ENCODE measurements around the gene FAM204A.

The FAM204A gene

DNA sequence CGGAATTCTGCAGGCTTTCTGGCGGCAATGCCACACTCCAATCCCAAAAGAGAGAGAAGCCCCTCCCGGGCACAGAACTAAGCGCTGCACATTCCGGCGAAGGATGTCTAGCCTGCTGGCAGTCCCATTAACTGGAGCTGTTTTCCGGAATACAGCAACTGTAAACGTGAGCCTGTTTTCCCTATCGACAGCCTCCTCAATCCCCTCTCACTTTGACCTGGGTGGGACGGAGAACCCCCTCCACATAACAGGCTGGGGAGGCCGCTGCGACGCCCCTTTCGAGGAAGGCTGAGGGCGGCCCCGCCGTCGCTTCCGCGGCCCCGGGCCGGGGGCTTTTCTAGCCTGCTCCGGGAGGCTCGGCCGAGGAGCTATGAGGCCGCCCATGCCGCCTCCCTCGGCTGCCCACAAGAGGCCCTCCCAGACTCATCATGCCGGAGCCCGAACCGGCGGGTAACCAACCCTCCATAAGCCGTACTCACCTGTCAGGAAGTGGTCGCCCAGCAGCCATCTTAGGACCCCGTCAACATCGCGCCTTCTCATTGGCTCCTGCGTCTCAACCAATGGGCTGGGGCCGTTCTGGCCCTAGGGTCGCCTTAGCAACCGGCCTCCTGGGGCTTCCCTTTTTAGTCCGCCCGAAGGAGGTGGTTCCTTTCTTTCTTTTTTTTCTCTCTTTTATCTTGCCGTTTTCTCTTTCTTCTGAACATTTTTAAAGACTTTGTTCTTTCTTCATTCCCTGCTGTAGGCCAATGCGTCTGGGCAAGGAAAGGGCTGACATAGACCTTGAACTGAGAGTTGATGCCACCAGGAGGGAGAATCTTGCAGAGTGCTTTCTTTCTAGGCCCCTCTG is at the start of gene FAM204A:
Gene FAM204A (minus strand): TSS at position 534 of the 847 bp plus-strand sequence. CDS start 5,909 bp downstream, outside the sequence.
- DNase-seq (ENCODE audit: low read depth, low spot score): peak; percentile 83

DNA sequence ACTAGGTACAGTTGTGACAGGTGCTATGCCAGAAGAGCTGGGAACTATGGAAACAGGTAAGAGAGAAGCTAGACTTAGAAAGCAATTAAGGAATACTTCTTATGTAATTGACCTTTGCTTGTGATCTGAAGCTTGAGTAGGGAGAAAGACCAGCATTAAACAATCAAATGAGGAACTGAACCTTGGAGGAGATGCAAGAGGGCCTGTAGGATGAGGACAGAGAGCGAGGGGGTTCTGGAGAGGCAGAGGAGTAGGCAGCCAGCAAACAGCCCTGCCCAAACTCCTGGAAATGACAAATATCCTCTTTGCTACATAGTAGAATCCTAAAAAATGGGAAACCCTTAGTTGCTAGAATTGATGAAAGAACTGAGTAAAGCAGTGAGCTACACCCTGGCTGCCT is 41.6 kb upstream of the FAM204A start:
- DNase-seq (ENCODE audit: low read depth, low spot score): no peak

DNA sequence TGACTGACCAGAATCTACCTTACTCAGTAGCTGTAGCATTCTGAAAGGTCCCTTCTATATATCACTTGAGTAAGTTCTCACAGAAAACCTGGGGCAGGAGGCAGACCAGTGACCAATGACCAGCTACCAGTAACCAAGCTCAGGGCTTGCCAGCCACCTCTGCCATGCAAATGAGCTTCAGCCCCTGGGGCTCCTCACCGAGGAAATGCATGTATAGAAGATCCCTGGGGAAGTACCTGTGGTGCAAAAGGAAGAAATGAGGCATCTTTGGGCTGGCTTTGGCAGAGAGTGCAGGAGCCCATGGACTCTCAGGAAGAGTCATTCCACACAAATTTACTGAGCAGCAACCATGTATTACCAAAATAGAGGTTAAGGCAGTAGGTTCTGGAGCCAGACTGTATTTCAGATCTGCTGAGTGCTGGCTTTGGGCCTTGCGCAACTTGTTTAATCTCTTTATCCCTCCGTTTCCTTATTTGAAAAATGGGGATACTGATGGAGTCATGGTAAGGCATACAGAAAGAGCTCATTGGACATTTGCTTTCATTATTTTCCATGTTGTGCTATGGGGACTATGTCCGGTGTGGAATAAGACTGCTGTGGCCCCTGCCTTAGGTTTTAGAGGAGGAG is 41.1 kb upstream of the FAM204A start:
- DNase-seq (ENCODE audit: low read depth, low spot score): no peak

DNA sequence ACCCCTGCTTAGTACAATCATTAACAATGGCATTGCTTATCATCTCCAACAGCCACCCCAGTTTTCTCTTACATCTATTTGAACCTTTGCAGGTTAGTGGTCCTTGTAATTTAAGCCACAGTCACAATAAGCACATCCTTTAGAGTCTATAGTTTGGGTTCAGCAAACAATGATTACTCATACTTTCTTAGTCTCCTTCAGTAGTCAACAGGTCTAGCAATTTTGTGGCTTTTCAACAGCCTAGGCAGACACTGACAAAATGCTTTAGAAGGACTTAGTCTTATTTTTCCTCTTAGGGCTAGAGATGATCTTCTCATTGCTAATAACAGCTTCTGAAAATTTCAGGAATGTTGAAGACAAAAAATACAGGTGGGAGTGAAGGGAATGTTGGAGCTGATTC is 32.3 kb upstream of the FAM204A start:
- DNase-seq (ENCODE audit: low read depth, low spot score): no peak

DNA sequence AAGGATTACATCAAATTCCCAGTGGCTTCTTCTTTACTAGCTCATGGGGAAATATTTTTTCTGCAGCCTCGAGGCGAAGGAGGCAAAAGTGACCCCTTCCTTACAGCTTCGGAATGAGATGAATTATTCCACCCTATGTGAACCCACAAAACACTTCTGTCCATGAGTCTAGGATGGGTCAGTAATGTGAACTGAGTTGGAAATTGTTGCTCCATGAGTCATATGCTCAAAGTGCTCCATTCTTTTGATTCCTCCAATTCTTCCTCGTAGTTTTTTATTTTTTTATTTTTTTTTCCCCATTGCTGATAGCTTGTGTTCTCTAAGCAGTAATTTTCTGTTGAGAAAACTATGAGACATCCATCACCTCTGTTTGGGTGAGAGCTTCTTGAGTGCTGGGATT is 31.7 kb upstream of the FAM204A start:
- peak; percentile 20 for DNase-seq (ENCODE audit: low read depth, low spot score)

DNA sequence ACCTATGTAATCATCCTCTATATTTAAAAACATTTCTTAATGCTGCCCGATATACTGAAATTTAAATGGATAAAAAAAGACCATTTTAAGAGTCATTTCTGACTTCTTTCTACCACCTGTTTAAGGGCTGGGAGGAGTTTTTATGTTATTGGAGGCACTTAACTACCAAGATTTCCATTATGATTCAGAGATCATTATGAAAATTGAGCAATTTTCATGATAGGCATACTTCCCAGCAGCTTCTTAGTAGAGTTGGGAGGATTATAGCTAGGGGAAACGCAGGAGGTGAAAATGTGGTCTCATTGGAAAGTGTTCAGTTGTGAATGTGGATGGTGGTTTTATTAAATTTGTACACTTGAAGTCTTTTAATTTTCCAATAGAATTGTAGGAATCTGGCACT is 28.4 kb upstream of the FAM204A start:
- no peak for DNase-seq (ENCODE audit: low read depth, low spot score)

DNA sequence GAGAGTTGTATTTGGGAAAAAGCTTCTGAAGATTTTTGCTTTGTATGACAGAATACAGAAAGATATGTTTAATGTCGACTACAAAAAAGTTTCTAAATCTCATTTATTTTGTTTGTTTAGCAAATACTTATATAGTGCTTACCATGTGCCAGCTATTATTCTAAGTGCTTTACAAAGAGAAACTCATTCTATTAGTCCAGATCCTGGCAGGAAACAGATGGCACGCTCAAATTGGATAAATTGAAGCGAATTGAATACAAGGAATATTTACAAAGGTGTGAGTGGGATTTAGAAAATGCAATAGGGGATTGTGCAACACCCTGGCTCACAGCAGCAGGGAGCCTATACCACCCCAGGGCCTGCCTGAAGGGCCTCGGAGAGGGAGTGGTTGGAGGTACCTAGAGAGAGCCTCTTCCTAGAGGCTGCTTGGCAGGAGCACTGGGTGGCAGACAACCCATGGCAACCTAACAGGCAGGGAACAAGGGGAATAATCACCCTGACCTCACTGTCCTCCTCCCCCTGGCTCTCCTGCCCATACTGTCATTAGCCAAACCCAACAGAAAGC is 27.6 kb upstream of the FAM204A start:
- DNase-seq (ENCODE audit: low read depth, low spot score): no peak

DNA sequence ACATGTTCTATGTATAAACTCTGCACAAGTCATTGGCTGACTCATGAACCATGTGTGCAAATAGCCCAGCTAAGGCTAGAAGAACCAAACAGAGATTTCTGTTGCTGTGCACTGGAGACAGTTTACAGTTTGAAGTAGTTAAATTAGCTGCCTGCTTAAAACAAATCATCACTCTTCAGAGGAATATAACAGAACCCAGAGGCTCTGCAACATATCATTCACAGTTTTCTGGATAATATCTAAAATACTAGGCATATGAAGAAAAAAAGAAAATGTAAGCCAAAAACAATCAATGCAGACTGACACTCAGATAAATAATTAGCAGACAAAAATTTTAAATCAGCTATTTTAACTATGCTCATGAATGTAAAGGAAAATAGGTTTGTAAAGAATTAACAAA is 23.6 kb upstream of the FAM204A start:
- no peak for DNase-seq (ENCODE audit: low read depth, low spot score)

DNA sequence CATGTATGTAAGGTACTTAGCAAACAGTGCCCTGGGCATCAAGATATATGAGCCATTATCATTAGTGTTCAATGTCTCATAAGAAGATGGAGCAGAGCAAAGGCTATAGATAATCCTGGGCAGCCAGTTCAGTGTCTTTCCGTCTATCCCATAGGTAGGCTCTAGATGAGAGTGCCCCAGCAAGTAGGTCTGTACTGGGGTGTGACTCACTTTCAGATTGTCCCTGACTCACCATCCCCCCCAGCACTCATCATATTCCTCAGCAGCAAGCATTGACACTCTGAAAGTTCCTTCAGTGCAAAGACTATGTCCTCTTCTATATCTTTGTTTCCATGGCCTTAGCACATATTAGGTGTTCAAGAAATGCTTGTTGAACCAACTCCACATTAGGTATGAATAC is 20.0 kb upstream of the FAM204A start:
- DNase-seq (ENCODE audit: low read depth, low spot score): no peak

DNA sequence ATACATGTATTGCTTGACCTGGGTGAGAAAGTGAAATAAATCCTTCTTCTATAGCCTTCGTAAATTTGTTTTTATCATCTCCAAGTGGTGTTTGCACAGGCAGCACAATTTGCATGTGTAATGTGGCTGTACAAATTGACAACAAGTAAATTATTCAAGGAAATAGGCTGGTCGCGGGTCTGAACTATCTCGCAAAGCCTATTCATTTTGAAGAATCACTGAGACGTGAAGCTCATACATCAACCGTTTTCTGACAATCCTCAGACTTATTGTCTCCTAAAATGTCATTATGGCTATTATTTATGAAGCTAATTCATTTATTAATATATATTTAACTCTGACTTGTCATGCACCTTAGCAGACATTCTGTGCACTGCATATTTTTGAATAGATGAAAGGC is 16.2 kb upstream of the FAM204A start:
- DNase-seq (ENCODE audit: low read depth, low spot score): no peak

DNA sequence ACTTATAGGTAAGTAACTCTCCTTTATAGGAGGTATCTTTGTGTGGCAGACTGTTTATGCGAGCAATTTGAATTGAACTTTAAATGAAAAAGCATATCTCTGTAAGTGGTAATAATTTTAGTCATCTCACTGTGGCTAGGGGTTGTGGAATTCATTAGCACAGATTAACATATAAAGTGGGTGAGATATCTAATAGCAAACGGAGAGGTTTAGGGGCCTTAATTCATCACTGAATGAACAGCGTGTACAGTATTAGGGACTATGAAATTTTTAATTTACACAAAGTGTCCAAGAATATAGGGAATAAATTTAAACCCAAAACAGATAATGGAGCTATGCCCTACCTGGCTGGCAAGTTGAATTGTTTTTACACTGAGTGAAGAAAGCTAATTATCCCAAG is 15.7 kb upstream of the FAM204A start:
- no peak for DNase-seq (ENCODE audit: low read depth, low spot score)

DNA sequence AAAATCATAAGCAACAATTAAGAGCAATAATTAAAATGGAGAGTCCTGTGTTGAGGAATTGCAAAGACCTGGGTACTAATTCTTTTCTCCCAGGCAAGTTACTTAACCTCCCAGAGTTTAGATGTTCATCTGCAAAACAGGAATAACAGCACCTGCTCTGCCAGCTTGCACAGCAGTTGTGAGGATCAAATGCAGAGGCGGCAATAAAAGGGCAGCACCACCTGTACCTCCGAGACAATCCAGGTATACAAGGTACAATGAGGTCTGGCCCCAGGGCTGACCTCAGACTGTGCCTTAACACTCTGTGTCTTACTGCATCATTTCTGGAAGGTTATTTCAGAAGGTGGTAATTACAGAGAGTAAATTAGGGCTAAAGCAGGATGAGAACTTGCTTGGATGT is 14.5 kb upstream of the FAM204A start:
- no peak for DNase-seq (ENCODE audit: low read depth, low spot score)

DNA sequence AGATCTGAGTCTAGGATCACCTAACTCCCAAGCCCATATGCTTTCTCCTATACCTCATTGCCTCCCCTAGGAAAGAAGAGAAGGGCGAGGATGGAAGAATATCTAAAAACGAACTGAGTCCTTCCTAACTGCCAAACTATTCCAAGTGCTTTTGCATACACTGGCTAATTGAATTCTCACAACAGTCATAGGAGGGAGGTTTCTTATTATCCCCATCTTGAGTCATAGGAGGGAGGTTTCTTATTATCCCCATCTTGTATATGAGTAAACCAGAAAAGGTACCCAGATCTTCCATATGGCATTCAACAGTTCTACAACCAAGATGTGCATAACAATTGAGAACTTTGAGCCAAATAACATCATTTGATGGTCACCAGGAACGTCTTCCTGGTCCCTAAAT is 13.1 kb upstream of the FAM204A start:
- no peak for DNase-seq (ENCODE audit: low read depth, low spot score)

DNA sequence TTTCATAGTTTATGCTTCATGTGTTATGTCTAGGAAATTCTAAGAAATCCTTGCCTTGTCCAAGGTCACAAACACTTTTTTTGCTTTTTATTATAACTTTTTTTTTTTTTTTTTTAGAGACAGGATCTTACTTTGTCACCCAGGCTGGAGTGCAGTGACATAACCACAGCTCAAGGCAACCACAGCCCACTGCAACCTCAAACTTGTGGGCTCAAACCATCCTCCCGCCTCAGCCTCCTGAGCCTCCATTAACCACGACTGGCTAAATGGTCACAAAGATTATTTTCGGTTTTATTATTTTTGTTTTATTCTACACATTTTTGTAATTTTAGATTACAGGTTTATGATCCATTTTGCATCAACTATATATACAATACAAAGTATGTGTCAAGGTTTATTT is 7.1 kb upstream of the FAM204A start:
- DNase-seq (ENCODE audit: low read depth, low spot score): no peak

DNA sequence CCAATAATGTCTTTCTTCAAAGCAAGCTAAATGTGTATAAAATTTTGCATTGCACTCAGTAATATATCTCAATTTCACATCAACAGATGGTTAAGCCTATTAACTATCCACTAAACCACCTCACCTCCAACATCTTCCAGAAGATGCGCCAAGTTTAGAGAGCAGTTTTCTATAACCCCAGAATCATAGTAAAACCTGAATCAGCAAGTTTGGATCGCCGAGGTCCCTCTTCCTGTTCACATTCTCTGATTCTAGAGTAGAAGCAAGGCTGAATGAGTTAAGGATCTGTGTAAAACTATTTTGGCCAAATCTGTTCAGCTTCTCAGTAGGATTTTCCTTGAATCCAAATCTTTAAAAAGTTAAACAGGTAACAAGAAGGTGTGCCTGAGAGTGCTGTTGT is 1.4 kb upstream of the FAM204A start:
- DNase-seq (ENCODE audit: low read depth, low spot score): no peak

DNA sequence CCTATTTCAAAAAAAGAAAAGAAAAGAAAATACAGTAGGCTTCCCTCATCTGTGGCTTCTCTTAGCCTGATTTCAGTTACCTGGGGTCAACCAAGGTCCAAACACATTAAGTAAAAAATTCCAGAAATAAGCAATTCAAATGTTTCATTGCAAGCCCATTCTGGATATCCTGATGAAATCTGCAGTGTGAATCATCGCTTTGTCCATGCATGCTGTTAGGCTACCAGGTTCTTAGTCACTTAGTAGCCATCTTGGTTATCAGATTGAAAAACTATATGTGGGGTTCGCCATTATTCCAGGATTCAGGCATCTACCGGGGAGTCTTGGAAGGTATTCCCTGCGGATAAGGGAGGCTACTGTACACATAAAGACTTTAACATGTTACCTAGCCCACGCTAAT is 991 bp upstream of the FAM204A start:
- no peak for DNase-seq (ENCODE audit: low read depth, low spot score)

DNA sequence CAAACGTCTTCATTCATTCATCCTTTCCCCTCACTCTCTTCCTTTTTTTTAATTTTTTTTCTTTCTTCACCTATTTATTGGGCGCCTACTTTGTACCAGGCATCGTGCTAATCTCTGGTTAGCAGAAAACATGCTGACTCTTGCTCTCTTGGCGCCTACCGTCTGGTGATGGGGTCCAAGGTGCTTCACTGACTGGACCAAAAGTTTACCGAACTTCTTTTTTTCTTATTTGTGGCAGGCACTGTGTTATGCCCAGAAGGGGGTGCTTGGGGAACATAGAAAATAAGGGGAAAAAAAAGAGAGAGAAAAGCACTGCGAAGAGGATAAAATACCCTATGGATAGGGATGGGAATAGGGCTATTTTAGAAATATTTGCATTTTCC is 505 bp upstream of the FAM204A start:
- no peak for DNase-seq (ENCODE audit: low read depth, low spot score)

DNA sequence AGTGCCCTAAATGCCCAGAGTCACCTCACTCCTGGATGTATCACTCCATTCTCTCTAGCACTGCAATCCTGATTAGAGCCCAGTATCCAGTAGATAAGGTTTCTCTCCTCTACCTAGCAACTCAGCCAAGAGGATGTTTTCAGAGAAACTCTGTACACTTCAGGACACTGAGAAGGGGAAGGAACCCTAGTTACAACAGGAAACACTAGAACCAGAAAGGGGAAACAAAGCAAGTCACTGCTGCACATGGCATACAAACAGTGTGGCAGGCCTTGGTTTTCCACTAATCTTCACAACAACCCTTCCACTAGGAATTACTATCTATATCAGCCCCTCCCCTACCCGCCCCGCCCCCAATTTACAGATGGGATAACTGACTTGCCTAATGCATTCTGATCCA is 1.6 kb downstream of the FAM204A start:
- no peak for DNase-seq (ENCODE audit: low read depth, low spot score)

DNA sequence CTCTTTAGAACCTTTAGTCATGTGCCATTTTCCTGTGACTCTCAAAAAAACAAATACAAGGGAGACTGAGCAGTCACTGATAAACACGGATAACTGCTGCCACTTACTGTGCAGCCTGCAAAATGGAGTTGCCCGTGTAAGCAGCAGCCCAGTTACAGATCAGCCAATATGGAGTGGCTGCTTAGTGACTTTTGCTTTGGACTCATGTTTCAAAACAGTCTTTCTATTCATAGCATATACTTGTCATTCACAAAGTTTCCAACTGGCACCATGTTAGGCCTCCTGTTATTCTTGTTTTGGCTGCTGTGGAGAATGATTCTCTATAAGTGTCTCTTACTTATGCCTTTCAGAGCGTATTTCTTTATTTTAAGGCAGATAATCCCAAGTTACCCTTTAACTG is 3.0 kb downstream of the FAM204A start:
- no peak for DNase-seq (ENCODE audit: low read depth, low spot score)

DNA sequence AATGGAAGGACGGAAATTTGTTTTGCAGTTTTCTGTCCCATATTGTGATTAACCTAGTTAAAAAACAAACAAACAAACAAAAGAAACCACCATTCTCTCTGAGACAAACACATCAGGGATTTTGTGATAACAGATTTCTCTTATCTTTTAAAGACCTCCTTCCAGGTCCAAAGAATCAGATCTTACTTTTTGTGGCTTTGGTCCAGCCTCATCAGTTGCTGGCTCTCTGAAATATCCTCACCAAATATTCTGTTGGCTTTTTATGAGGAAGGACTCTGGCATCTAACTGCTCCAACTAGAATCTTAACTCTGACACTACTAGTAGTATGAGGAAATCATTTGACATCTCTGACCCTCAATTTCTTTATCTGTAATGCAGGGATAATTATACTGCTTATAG is 4.8 kb downstream of the FAM204A start:
- no peak for DNase-seq (ENCODE audit: low read depth, low spot score)

DNA sequence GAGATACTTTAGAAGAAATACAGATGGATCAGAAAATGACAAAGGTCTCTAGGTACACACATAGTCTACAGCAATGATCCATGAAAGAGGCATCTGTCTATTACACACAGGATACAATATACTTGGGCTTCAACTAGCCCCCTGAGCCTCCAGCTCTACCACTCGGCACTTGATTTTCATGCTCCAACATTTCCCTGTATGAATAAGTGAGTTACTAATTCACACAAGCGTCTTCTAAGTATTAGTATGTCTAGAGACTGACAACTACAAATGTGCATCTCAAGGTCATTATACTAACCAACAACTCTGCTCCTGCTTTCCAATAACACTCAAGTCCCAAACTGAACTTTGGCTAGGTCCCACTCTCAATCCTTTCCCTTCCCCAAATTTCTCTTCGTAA is 8.3 kb downstream of the FAM204A start:
- DNase-seq (ENCODE audit: low read depth, low spot score): no peak

DNA sequence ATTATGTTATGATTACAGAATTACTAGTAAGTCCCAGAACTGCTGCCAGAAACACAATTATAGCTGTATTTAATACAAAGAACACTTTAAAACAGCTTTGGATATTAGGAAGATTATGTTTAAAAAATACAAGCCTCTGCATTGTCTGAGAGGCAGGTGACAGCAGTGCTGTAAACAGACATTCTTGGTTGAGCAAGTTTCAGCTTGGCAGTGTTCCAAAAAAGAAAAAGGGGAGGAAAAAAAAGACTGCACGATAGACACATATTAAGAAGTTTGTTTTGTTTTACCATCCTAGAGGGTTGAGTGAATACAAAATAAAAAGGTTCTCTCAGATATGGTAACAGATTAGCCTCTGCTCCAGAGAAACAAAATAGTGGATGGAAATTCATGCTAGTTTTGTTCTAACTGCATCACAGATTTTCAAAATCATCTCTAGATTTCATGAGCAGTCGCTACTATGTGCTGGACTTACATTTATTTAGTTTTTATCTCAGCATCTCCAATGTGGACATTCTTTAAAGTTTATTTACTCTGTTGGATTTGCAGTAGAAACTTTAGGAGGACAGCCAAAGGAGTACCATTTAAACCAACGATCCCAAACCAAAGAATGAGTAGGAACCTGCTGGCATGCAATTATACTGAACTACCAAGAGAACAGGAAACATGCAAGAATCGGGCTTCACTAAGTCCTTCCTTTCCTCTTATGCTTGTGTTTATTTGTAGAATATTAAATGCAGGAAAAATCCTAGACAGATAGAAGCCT is 9.0 kb downstream of the FAM204A start:
- DNase-seq (ENCODE audit: low read depth, low spot score): no peak

Data from smooth muscle cell of the brain vasculature (primary cell).